MM.1S (cell line): Measurements from ENCODE around the gene STK10.
A peak's percentile ranks its signal among the peaks of the same experiment; 100 is the strongest.

Experiments used
- DNase-seq: peaks from one replicate; pipeline ENCODE4 v3.0.0-alpha.2; 2015
- H2AFZ ChIP-seq: fragments of 300-600 bp; sonication (generic); 2 replicates; pipeline ENCODE4 v1.6.0; 2016; ENCODE audit warnings: antibody characterized with exemption, low read length
- H3F3A ChIP-seq: fragments of 300-600 bp; sonication (generic); 2 replicates; pipeline ENCODE4 v1.6.1; 2016; ENCODE audit warnings: mild to moderate bottlenecking, antibody characterized with exemption, low read length, moderate library complexity, mixed read lengths; ENCODE audit not compliant: insufficient read depth
- H3K27ac ChIP-seq: fragments of 300-600 bp; sonication (generic); 2 replicates; pipeline ENCODE4 v1.5.1; 2016; ENCODE audit warnings: mild to moderate bottlenecking, low read length
- H3K27me3 ChIP-seq: fragments of 300-600 bp; sonication (generic); replicated peaks from 2 replicates; pipeline ENCODE4 v1.6.0; 2016; ENCODE audit warnings: low read length; ENCODE audit not compliant: insufficient read depth
- H3K36me3 ChIP-seq: fragments of 300-600 bp; sonication (generic); replicated peaks from 2 replicates; pipeline ENCODE4 v1.6.1; 2016; ENCODE audit warnings: mild to moderate bottlenecking, low read length, mixed read lengths; ENCODE audit not compliant: insufficient read depth
- H3K4me1 ChIP-seq: fragments of 300-600 bp; sonication (generic); 2 replicates; pipeline ENCODE4 v1.6.1; 2016; ENCODE audit warnings: low read length, mixed read lengths
- H3K4me2 ChIP-seq: fragments of 300-600 bp; sonication (generic); 2 replicates; pipeline ENCODE4 v1.6.0; 2016; ENCODE audit warnings: low read depth, low read length
- H3K4me3 ChIP-seq: fragments of 300-600 bp; sonication (generic); 2 replicates; pipeline ENCODE4 v1.5.1; 2016; ENCODE audit warnings: low read length, mixed read lengths
- H3K79me2 ChIP-seq: fragments of 300-600 bp; sonication (generic); 2 replicates; pipeline ENCODE4 v1.6.1; 2016; ENCODE audit warnings: mixed run types, low read length, mixed read lengths
- H3K9ac ChIP-seq: fragments of 300-600 bp; sonication (generic); 2 replicates; pipeline ENCODE4 v1.6.1; 2016; ENCODE audit warnings: low read length, mixed read lengths
- H3K9me2 ChIP-seq: fragments of 300-600 bp; sonication (generic); replicated peaks from 2 replicates; pipeline ENCODE4 v1.6.1; 2016; ENCODE audit warnings: mild to moderate bottlenecking, low read length, mixed read lengths; ENCODE audit not compliant: insufficient read depth
- H3K9me3 ChIP-seq: fragments of 300-600 bp; sonication (generic); replicated peaks from 2 replicates; pipeline ENCODE4 v1.6.1; 2016; ENCODE audit warnings: mild to moderate bottlenecking, low read length, mixed read lengths; ENCODE audit not compliant: insufficient read depth
- H4K20me1 ChIP-seq: fragments of 300-600 bp; sonication (generic); 2 replicates; pipeline ENCODE4 v1.6.1; 2016; ENCODE audit warnings: mild to moderate bottlenecking, low read length, moderate library complexity, mixed read lengths; ENCODE audit not compliant: insufficient read depth
- CTCF ChIP-seq: fragments of 300-600 bp; sonication (generic); IDR thresholded peaks from 2 replicates; pipeline ENCODE4 v1.5.1; 2016; ENCODE audit warnings: antibody characterized with exemption, low read length, mixed read lengths
- EZH2 ChIP-seq: fragments of 300-600 bp; sonication (generic); optimal IDR thresholded peaks from 2 replicates; pipeline ENCODE3; 2017; ENCODE audit warnings: low read depth, mild to moderate bottlenecking, antibody characterized with exemption, low read length, mixed read lengths
- EZH2phosphoT487 ChIP-seq: fragments of 300-600 bp; sonication (generic); IDR thresholded peaks from 2 replicates; pipeline ENCODE4 v1.6.1; 2018; ENCODE audit warnings: antibody characterized with exemption, low read length

The STK10 gene

GRCh38 chr5:172193872-172194271, 5.8 kb upstream of the STK10 start, which contains the start of gene EFCAB9:
TSS of gene EFCAB9 (plus strand) at chr5:172194172. CDS start at chr5:172194173, 1 bp downstream.
- no peak within 1 kb of the TSS for H2AFZ ChIP-seq
- H3K4me3 ChIP-seq = no peak within 1 kb of the TSS
- no peak within 1 kb of the TSS for H3K4me2 ChIP-seq

GRCh38 chr5:172189693-172190296, 1.8 kb upstream of the STK10 start:
- Histone ChIP-seq H3K36me3 (no peaks in the 10 kb centered on the region), H3F3A (peaks cover 36% of the 10 kb centered on the region), H3K4me3 (no peak overlapping the region), H3K4me2 (no peak overlapping the region), H3K79me2 (peaks cover 31% of the 10 kb centered on the region), H3K9ac (no peak overlapping the region), H3K27ac (no peak overlapping the region), H4K20me1 (no peaks in the 10 kb centered on the region), H3K4me1 (peaks cover 7% of the 10 kb centered on the region), H2AFZ (no peak overlapping the region), H3K9me2 (no peaks in the 10 kb centered on the region), H3K9me3 (no peaks in the 10 kb centered on the region), H3K27me3 (no peaks in the 10 kb centered on the region)
- DNase-seq = no peak
- TF ChIP-seq EZH2 (no peak), EZH2phosphoT487 (no peak), CTCF (no peak)

More at GRCh38 chr5:172193872-172194271, 5.8 kb upstream of the STK10 start, which contains the start of gene EFCAB9:
- no peaks in the 10 kb centered on the region for H3F3A ChIP-seq
- no peaks in the 10 kb centered on the region for H3K79me2 ChIP-seq
- no peak within 1 kb of the TSS for H3K9ac ChIP-seq
- H3K9me2 ChIP-seq = no peaks in the 10 kb centered on the region
- DNase-seq = no peak
- no peaks in the 10 kb centered on the region for H3K27me3 ChIP-seq
- no peaks in the 10 kb centered on the region for H3K4me1 ChIP-seq
- H3K9me3 ChIP-seq = no peaks in the 10 kb centered on the region
- H4K20me1 ChIP-seq = no peaks in the 10 kb centered on the region
- H3K36me3 ChIP-seq = no peaks in the 10 kb centered on the region
- H3K27ac ChIP-seq = no peak within 1 kb of the TSS
- no peak for TF ChIP-seq EZH2phosphoT487
- TF ChIP-seq EZH2 = no peak
- TF ChIP-seq CTCF = no peak

GRCh38 chr5:172188893-172189692, 1.1 kb upstream of the STK10 start:
- Histone ChIP-seq H3K27me3 (no peaks in the 10 kb centered on the region), H3K4me3 (peak overlapping the region; percentile 95), H3F3A (peaks cover 40% of the 10 kb centered on the region), H3K4me2 (peak overlapping the region; percentile 64; the same call in 1 of the 2 replicates), H3K36me3 (no peaks in the 10 kb centered on the region), H3K9me2 (no peaks in the 10 kb centered on the region), H3K79me2 (peaks cover 38% of the 10 kb centered on the region), H4K20me1 (no peaks in the 10 kb centered on the region), H3K9ac (no peak overlapping the region), H2AFZ (peak overlapping the region; percentile 80; the same call in 1 of the 2 replicates), H3K4me1 (peaks cover 12% of the 10 kb centered on the region), H3K27ac (no peak overlapping the region), H3K9me3 (no peaks in the 10 kb centered on the region)
- TF ChIP-seq EZH2 (no peak), EZH2phosphoT487 (no peak), CTCF (no peak)
- no peak for DNase-seq
